ENCODE results near the gene TAMM41.
A peak's percentile ranks its signal among the peaks of the same experiment; 100 is the strongest.
"Not testable (repeated sequence)": the region's sequence is repeated elsewhere in the genome, so short reads cannot be mapped to it uniquely, and the experiment has no call there.

The TAMM41 gene

GRCh38 chr3:11815111-11815510, 31.6 kb downstream of the TAMM41 start:
- no peak for DNase-seq (ENCODE audit: low read depth, low spot score)

GRCh38 chr3:11814663-11815062, 32.0 kb downstream of the TAMM41 start:
- no peak for DNase-seq (ENCODE audit: low read depth, low spot score)

GRCh38 chr3:11810276-11810675, 36.4 kb downstream of the TAMM41 start:
- peak; percentile 71 for DNase-seq (ENCODE audit: low read depth, low spot score)

GRCh38 chr3:11808231-11808630, 38.5 kb downstream of the TAMM41 start:
- DNase-seq (ENCODE audit: low read depth, low spot score), result no peak

GRCh38 chr3:11807686-11808085, 39.0 kb downstream of the TAMM41 start:
- no peak for DNase-seq (ENCODE audit: low read depth, low spot score)

GRCh38 chr3:11805716-11806115, 41.0 kb downstream of the TAMM41 start:
- no peak for DNase-seq (ENCODE audit: low read depth, low spot score)

- peak; percentile 68 for DNase-seq (ENCODE audit: low read depth, low spot score)
Measured at GRCh38 chr3:11803977-11804892, 42.5 kb downstream of the TAMM41 start.

GRCh38 chr3:11799791-11800190, 46.9 kb downstream of the TAMM41 start:
- no peak for DNase-seq (ENCODE audit: low read depth, low spot score)

- no peak for DNase-seq (ENCODE audit: low read depth, low spot score)
Measured at GRCh38 chr3:11794927-11795326, 51.8 kb downstream of the TAMM41 start.

- no peak for DNase-seq (ENCODE audit: low read depth, low spot score)
Measured at GRCh38 chr3:11791339-11792200, 55.1 kb downstream of the TAMM41 start.

- DNase-seq (ENCODE audit: low read depth, low spot score), result no peak
Measured at GRCh38 chr3:11789412-11789811, 57.3 kb downstream of the TAMM41 start.

GRCh38 chr3:11784971-11785377, 61.7 kb downstream of the TAMM41 start:
- DNase-seq (ENCODE audit: low read depth, low spot score), result no peak

- no peak for DNase-seq (ENCODE audit: low read depth, low spot score)
Measured at GRCh38 chr3:11780341-11780740, 66.3 kb downstream of the TAMM41 start.

GRCh38 chr3:11779626-11780025, 67.1 kb downstream of the TAMM41 start:
- no peak for DNase-seq (ENCODE audit: low read depth, low spot score)

GRCh38 chr3:11778248-11778647, 68.4 kb downstream of the TAMM41 start:
- DNase-seq (ENCODE audit: low read depth, low spot score), result no peak

GRCh38 chr3:11776346-11776745, 70.3 kb downstream of the TAMM41 start:
- DNase-seq (ENCODE audit: low read depth, low spot score), result no peak

GRCh38 chr3:11775493-11775892, 71.2 kb downstream of the TAMM41 start:
- DNase-seq (ENCODE audit: low read depth, low spot score), result no peak

- peak; percentile 71 for DNase-seq (ENCODE audit: low read depth, low spot score)
Measured at GRCh38 chr3:11774296-11774877, 72.3 kb downstream of the TAMM41 start.

GRCh38 chr3:11771931-11772330, 74.8 kb downstream of the TAMM41 start:
- not testable (repeated sequence) for DNase-seq (ENCODE audit: low read depth, low spot score)

GRCh38 chr3:11770477-11771391, 76.0 kb downstream of the TAMM41 start:
- peak; percentile 97 for DNase-seq (ENCODE audit: low read depth, low spot score)
